Panc1 (cell line): ENCODE measurements around the gene PLA1A.

ENCODE experiments used
- POLR2AphosphoS5 ChIP-seq: IDR thresholded peaks from 2 replicates; pipeline ENCODE4 v1.6.1; 2012; ENCODE audit warnings: mild to moderate bottlenecking, low read depth, low read length, moderate library complexity
- SIN3A ChIP-seq: IDR thresholded peaks from 2 replicates; pipeline ENCODE4 v1.6.1; 2012; ENCODE audit warnings: low read depth, mild to moderate bottlenecking, low read length, moderate library complexity, borderline replicate concordance; ENCODE audit not compliant: insufficient read depth
- TF ChIP-seq, protein P1 (sequence below): fragments of 450-650 bp; IDR thresholded peaks from 2 replicates; pipeline ENCODE4 v1.5.1; 2017; ENCODE audit warnings: mild to moderate bottlenecking
- TF ChIP-seq, protein P2 (sequence below), 2 experiments: IDR thresholded peaks; 2 replicates each; pipeline ENCODE4 v1.6.1; 2011 to 2012; ENCODE audit warnings: low read depth in 2 of 2, control low read depth in 1 of 2, low read length in 1 of 2, mild to moderate bottlenecking in 1 of 2, moderate library complexity in 1 of 2; ENCODE audit not compliant: insufficient read depth in 1 of 2

- TF ChIP-seq, protein P1, sequence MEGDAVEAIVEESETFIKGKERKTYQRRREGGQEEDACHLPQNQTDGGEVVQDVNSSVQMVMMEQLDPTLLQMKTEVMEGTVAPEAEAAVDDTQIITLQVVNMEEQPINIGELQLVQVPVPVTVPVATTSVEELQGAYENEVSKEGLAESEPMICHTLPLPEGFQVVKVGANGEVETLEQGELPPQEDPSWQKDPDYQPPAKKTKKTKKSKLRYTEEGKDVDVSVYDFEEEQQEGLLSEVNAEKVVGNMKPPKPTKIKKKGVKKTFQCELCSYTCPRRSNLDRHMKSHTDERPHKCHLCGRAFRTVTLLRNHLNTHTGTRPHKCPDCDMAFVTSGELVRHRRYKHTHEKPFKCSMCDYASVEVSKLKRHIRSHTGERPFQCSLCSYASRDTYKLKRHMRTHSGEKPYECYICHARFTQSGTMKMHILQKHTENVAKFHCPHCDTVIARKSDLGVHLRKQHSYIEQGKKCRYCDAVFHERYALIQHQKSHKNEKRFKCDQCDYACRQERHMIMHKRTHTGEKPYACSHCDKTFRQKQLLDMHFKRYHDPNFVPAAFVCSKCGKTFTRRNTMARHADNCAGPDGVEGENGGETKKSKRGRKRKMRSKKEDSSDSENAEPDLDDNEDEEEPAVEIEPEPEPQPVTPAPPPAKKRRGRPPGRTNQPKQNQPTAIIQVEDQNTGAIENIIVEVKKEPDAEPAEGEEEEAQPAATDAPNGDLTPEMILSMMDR = no peak
- TF ChIP-seq POLR2AphosphoS5 (no peak), SIN3A (no peak)
- TF ChIP-seq, protein P2, sequence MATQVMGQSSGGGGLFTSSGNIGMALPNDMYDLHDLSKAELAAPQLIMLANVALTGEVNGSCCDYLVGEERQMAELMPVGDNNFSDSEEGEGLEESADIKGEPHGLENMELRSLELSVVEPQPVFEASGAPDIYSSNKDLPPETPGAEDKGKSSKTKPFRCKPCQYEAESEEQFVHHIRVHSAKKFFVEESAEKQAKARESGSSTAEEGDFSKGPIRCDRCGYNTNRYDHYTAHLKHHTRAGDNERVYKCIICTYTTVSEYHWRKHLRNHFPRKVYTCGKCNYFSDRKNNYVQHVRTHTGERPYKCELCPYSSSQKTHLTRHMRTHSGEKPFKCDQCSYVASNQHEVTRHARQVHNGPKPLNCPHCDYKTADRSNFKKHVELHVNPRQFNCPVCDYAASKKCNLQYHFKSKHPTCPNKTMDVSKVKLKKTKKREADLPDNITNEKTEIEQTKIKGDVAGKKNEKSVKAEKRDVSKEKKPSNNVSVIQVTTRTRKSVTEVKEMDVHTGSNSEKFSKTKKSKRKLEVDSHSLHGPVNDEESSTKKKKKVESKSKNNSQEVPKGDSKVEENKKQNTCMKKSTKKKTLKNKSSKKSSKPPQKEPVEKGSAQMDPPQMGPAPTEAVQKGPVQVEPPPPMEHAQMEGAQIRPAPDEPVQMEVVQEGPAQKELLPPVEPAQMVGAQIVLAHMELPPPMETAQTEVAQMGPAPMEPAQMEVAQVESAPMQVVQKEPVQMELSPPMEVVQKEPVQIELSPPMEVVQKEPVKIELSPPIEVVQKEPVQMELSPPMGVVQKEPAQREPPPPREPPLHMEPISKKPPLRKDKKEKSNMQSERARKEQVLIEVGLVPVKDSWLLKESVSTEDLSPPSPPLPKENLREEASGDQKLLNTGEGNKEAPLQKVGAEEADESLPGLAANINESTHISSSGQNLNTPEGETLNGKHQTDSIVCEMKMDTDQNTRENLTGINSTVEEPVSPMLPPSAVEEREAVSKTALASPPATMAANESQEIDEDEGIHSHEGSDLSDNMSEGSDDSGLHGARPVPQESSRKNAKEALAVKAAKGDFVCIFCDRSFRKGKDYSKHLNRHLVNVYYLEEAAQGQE (IDR thresholded peaks at IDR 0.05; ENCODE audit: insufficient read depth in 1 of 2, low read depth in 2 of 2, low read length in 1 of 2) = no peak
Observed at GRCh38 chr3:119628816-119629445, 31.2 kb downstream of the PLA1A start.
